Measurements from ENCODE around the gene GRIA3.

- no peak for TF ChIP-seq POLR2AphosphoS5 (IDR thresholded peaks at IDR 0.05; ENCODE audit: insufficient read depth in 1 of 2, low read depth in 1 of 2)
- no peak for TF ChIP-seq CTCF (IDR thresholded peaks at IDR 0.05)
Measured at GRCh38 chrX:123454712-123455431, 270.8 kb downstream of the GRIA3 start.
